HUES64 (cell line): ENCODE results near the gene DPP10.

ENCODE experiments used
- H3K27ac ChIP-seq: 2 replicates; pipeline ENCODE4 v1.7.0; 2013; ENCODE audit warnings: low read depth, low read length, inconsistent platforms
- H3K27me3 ChIP-seq: 2 replicates; pipeline ENCODE4 v1.6.1; 2013; ENCODE audit warnings: mild to moderate bottlenecking, low read length; ENCODE audit not compliant: insufficient read depth
- H3K36me3 ChIP-seq: 2 replicates; pipeline ENCODE4 v1.6.1; 2013; ENCODE audit warnings: mild to moderate bottlenecking, low read length; ENCODE audit not compliant: insufficient read depth
- H3K4me1 ChIP-seq: 2 replicates; pipeline ENCODE4 v1.6.1; 2013; ENCODE audit warnings: mild to moderate bottlenecking, low read length, moderate library complexity; ENCODE audit not compliant: insufficient read depth
- H3K4me3 ChIP-seq: 2 replicates; pipeline ENCODE4 v1.5.1; 2013; ENCODE audit warnings: mild to moderate bottlenecking, low read length, moderate library complexity
- H3K9ac ChIP-seq: 2 replicates; pipeline ENCODE4 v1.6.1; 2013; ENCODE audit warnings: mild to moderate bottlenecking, low read depth, low read length
- H3K9me3 ChIP-seq: 2 replicates; pipeline ENCODE4 v1.6.1; 2013; ENCODE audit warnings: low read depth, low read length; ENCODE audit not compliant: insufficient read depth
- WGBS: fragments of 150-250, 120-280 bp; methylation state at CpG from one replicate; pipeline ENCODE4 v1.1.7; 2013; ENCODE audit warnings: missing lambda C conversion rate; 5-methylcytosine and 5-hydroxymethylcytosine counted together

The DPP10 gene

GRCh38 chr2:115234737-115235136 lies 792.3 kb downstream of the DPP10 start:
- H3K27ac ChIP-seq: no peak overlapping the region
- WGBS: 94% methylated on average over 4 of the region's 4 CpGs
- H3K4me3 ChIP-seq: no peak overlapping the region

GRCh38 chr2:115248066-115248465 lies 805.6 kb downstream of the DPP10 start:
- H3K9ac ChIP-seq: no peak overlapping the region
- H3K27ac ChIP-seq: no peak overlapping the region
- no peaks in the 10 kb centered on the region for H3K4me1 ChIP-seq
- H3K27me3 ChIP-seq: no peaks in the 10 kb centered on the region
- H3K9me3 ChIP-seq: no peaks in the 10 kb centered on the region
- 100% methylated on average over 1 of the region's 1 CpG for WGBS
- no peak overlapping the region for H3K4me3 ChIP-seq
- no peaks in the 10 kb centered on the region for H3K36me3 ChIP-seq

More at GRCh38 chr2:115234737-115235136, 792.3 kb downstream of the DPP10 start:
- H3K9ac ChIP-seq: no peak overlapping the region
- no peaks in the 10 kb centered on the region for H3K27me3 ChIP-seq
- H3K9me3 ChIP-seq: no peaks in the 10 kb centered on the region
- H3K4me1 ChIP-seq: 0 out of 2 replicates have a peak, but pooled peaks cover 3% of the 10 kb centered on the region
- H3K36me3 ChIP-seq: no peaks in the 10 kb centered on the region

- no peaks in the 10 kb centered on the region for H3K27me3 ChIP-seq
- H3K9ac ChIP-seq: no peak overlapping the region
- H3K36me3 ChIP-seq: no peaks in the 10 kb centered on the region
- no peak overlapping the region for H3K27ac ChIP-seq
- no peaks in the 10 kb centered on the region for H3K9me3 ChIP-seq
- H3K4me1 ChIP-seq: no peaks in the 10 kb centered on the region
- WGBS: no CpG with 5 or more reads among the region's 1 CpG
- no peak overlapping the region for H3K4me3 ChIP-seq
Observed at GRCh38 chr2:115277366-115277765, 834.9 kb downstream of the DPP10 start.

- no peaks in the 10 kb centered on the region for H3K9me3 ChIP-seq
- 84% methylated on average over 3 of the region's 3 CpGs for WGBS
- H3K27ac ChIP-seq: no peak overlapping the region
- peaks cover 13% of the 10 kb centered on the region; the same call in 1 of the 2 replicates for H3K4me1 ChIP-seq
- no peak overlapping the region for H3K9ac ChIP-seq
- no peaks in the 10 kb centered on the region for H3K27me3 ChIP-seq
- no peaks in the 10 kb centered on the region for H3K36me3 ChIP-seq
- no peak overlapping the region for H3K4me3 ChIP-seq
Observed at GRCh38 chr2:115285416-115285815, 843.0 kb downstream of the DPP10 start.

GRCh38 chr2:115290478-115290877 lies 848.0 kb downstream of the DPP10 start:
- 100% methylated on average over 1 of the region's 1 CpG for WGBS
- Histone ChIP-seq H3K9me3 (no peaks in the 10 kb centered on the region), H3K4me3 (no peak overlapping the region), H3K27me3 (no peaks in the 10 kb centered on the region), H3K4me1 (peaks cover 23% of the 10 kb centered on the region), H3K27ac (no peak overlapping the region), H3K36me3 (no peaks in the 10 kb centered on the region), H3K9ac (no peak overlapping the region)

GRCh38 chr2:115292742-115293141 lies 850.3 kb downstream of the DPP10 start:
- Histone ChIP-seq H3K4me1 (peaks cover 30% of the 10 kb centered on the region), H3K9me3 (no peaks in the 10 kb centered on the region), H3K36me3 (no peaks in the 10 kb centered on the region), H3K27ac (no peak overlapping the region), H3K27me3 (no peaks in the 10 kb centered on the region), H3K9ac (no peak overlapping the region), H3K4me3 (no peak overlapping the region)
- WGBS: 95% methylated on average over 3 of the region's 3 CpGs

GRCh38 chr2:115294999-115295398 lies 852.6 kb downstream of the DPP10 start:
- Histone ChIP-seq H3K27ac (no peak overlapping the region), H3K36me3 (no peaks in the 10 kb centered on the region), H3K4me1 (peaks cover 30% of the 10 kb centered on the region), H3K27me3 (no peaks in the 10 kb centered on the region), H3K9me3 (no peaks in the 10 kb centered on the region), H3K4me3 (no peak overlapping the region), H3K9ac (no peak overlapping the region)
- 76% methylated on average over 4 of the region's 5 CpGs for WGBS

- Histone ChIP-seq H3K36me3 (no peaks in the 10 kb centered on the region), H3K9me3 (no peaks in the 10 kb centered on the region), H3K4me3 (no peak overlapping the region), H3K4me1 (peaks cover 30% of the 10 kb centered on the region), H3K27ac (no peak overlapping the region), H3K9ac (no peak overlapping the region), H3K27me3 (no peaks in the 10 kb centered on the region)
- 90% methylated on average over 2 of the region's 3 CpGs for WGBS
Observed at GRCh38 chr2:115297056-115297455, 854.6 kb downstream of the DPP10 start.

GRCh38 chr2:115299199-115299598 lies 856.8 kb downstream of the DPP10 start:
- Histone ChIP-seq H3K4me1 (peaks cover 23% of the 10 kb centered on the region), H3K27me3 (no peaks in the 10 kb centered on the region), H3K9ac (no peak overlapping the region), H3K9me3 (no peaks in the 10 kb centered on the region), H3K27ac (no peak overlapping the region), H3K36me3 (no peaks in the 10 kb centered on the region), H3K4me3 (no peak overlapping the region)
- WGBS: 99% methylated on average over 2 of the region's 2 CpGs

GRCh38 chr2:115305712-115306111 lies 863.3 kb downstream of the DPP10 start:
- Histone ChIP-seq H3K9me3 (no peaks in the 10 kb centered on the region), H3K27me3 (no peaks in the 10 kb centered on the region), H3K9ac (no peak overlapping the region), H3K36me3 (no peaks in the 10 kb centered on the region), H3K27ac (no peak overlapping the region), H3K4me3 (no peak overlapping the region), H3K4me1 (no peaks in the 10 kb centered on the region; the same call in 1 of the 2 replicates)
- WGBS: no CpG with 5 or more reads among the region's 1 CpG

- 95% methylated on average over 4 of the region's 4 CpGs for WGBS
- H3K27me3 ChIP-seq: no peaks in the 10 kb centered on the region
Observed at GRCh38 chr2:115314119-115314518, 871.7 kb downstream of the DPP10 start.

GRCh38 chr2:115327061-115327460 lies 884.6 kb downstream of the DPP10 start:
- Histone ChIP-seq H3K27me3 (no peaks in the 10 kb centered on the region), H3K4me3 (no peak overlapping the region), H3K9ac (no peak overlapping the region), H3K9me3 (no peaks in the 10 kb centered on the region), H3K4me1 (no peaks in the 10 kb centered on the region), H3K27ac (no peak overlapping the region), H3K36me3 (no peaks in the 10 kb centered on the region)
- no CpG with 5 or more reads among the region's 1 CpG for WGBS

More at GRCh38 chr2:115314119-115314518, 871.7 kb downstream of the DPP10 start:
- H3K27ac ChIP-seq: no peak overlapping the region
- no peak overlapping the region for H3K9ac ChIP-seq
- no peaks in the 10 kb centered on the region; the same call in 1 of the 2 replicates for H3K4me1 ChIP-seq
- peaks cover 2% of the 10 kb centered on the region; the same call in 1 of the 2 replicates for H3K9me3 ChIP-seq
- H3K36me3 ChIP-seq: no peaks in the 10 kb centered on the region
- H3K4me3 ChIP-seq: no peak overlapping the region
